ENCODE results near the gene SLC46A3. TPM values are rescaled to one million over a fixed set of nuclear protein-coding genes. Genes with fewer than 3 reads are reported as not detected.
A peak's percentile ranks its signal among the peaks of the same experiment; 100 is the strongest.

Gene SLC46A3
- total RNA-seq, 1 experiment from 2014 or later, result 2.3 TPM

- no peaks in the 10 kb centered on the region for H3K27me3 ChIP-seq (replicated peaks; ENCODE audit: insufficient read depth, low read depth, low read length, poor library complexity)
- no peak for DNase-seq (ENCODE audit: low spot score)
- peak overlapping the region; percentile 78 for H3K4me3 ChIP-seq (ENCODE audit: low read depth, low read length, poor library complexity, severe bottlenecking)
- no TSS peak for BruUV-seq (replicated peaks)
- TF ChIP-seq EZH2 (IDR thresholded peaks at IDR 0.05; ENCODE audit: borderline replicate concordance, low read depth, low read length, poor library complexity, severe bottlenecking), result no peak
- TF ChIP-seq CTCF (conservative IDR thresholded peaks at IDR 0.05; ENCODE audit: low read depth, low read length), result no peak
- CTCF ChIA-PET, result no interaction called here
- intact Hi-C loops (cut with micrococcal nuclease; ENCODE audit: unreplicated experiment), result no loop called here
- H3K36me3 ChIP-seq (ENCODE audit: insufficient read depth, low read length, poor library complexity, severe bottlenecking), result no peaks in the 10 kb centered on the region
- peaks cover 14% of the 10 kb centered on the region for H3K4me1 ChIP-seq (ENCODE audit: insufficient read depth, low read length, poor library complexity, severe bottlenecking)
- H3K27ac ChIP-seq (ENCODE audit: low read depth, low read length, poor library complexity, severe bottlenecking), result no peak overlapping the region
- POLR2A ChIA-PET (ENCODE audit: low non-redundant PET), result no interaction called here
- H3K9me3 ChIP-seq (ENCODE audit: low read depth, low read length, poor library complexity, severe bottlenecking), result no peaks in the 10 kb centered on the region
Observed at GRCh38 chr13:28718196-28718542, 601 bp downstream of the SLC46A3 start.

DNA sequence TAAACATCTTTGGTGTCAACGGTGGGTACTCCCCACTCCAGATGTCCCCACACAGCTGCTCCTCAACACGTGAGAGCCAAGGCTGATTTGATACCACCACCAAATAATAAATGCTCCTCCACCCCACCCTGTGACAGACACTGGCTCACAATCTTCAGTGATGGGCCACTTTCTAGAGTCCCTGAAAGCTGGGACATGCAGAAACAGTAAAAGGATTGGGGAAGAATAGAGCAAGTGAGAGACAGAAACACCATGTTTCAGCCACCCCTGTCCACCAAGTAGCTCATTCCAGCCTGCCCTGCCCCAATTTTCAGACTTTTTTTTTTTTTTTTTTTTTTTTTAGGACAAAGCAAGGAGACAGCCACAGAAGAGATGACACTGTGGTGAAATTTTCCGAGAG is 1.6 kb downstream of the SLC46A3 start:
- no TSS peak for BruUV-seq (replicated peaks)
- no peak for TF ChIP-seq CTCF (conservative IDR thresholded peaks at IDR 0.05; ENCODE audit: low read depth, low read length)
- TF ChIP-seq EZH2 (IDR thresholded peaks at IDR 0.05; ENCODE audit: borderline replicate concordance, low read depth, low read length, poor library complexity, severe bottlenecking), result no peak
- intact Hi-C loops (cut with micrococcal nuclease; ENCODE audit: unreplicated experiment), result no loop called here
- Histone ChIP-seq H3K36me3 (ENCODE audit: insufficient read depth, low read length, poor library complexity, severe bottlenecking) (no peaks in the 10 kb centered on the region), H3K27ac (ENCODE audit: low read depth, low read length, poor library complexity, severe bottlenecking) (no peak overlapping the region), H3K27me3 (replicated peaks; ENCODE audit: insufficient read depth, low read depth, low read length, poor library complexity) (no peaks in the 10 kb centered on the region), H3K4me3 (ENCODE audit: low read depth, low read length, poor library complexity, severe bottlenecking) (no peak overlapping the region), H3K4me1 (ENCODE audit: insufficient read depth, low read length, poor library complexity, severe bottlenecking) (peaks cover 14% of the 10 kb centered on the region), H3K9me3 (ENCODE audit: low read depth, low read length, poor library complexity, severe bottlenecking) (no peaks in the 10 kb centered on the region)
- ChIA-PET POLR2A (ENCODE audit: low non-redundant PET) (interaction anchor here (0.7 kb wide), 1 partner anchor 481 kb away, joined by 10 read pairs; no protein-coding TSS in a partner anchor), CTCF (no interaction called here)
- DNase-seq (ENCODE audit: low spot score), result no peak

DNA sequence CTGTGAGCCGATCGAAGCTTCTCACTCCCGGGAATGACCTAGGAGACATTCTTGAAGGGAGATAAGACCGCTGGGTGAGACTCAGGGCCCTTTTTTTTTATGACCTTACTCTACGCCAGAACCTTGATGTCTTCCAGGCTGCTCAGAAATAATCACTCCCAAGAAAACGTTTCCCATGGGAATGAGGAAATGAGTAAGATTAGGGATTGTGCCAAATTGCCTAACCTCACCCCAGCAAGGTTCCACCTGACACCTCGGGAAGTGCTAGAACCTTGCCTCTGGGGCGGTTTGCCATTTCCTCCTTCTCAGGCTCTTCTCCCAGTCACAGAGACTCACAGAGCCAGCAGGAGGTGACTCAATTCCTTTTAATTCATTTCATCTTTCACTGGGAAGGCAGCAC is 2.3 kb downstream of the SLC46A3 start:
- Histone ChIP-seq H3K9me3 (ENCODE audit: low read depth, low read length, poor library complexity, severe bottlenecking) (no peaks in the 10 kb centered on the region), H3K4me1 (ENCODE audit: insufficient read depth, low read length, poor library complexity, severe bottlenecking) (peaks cover 14% of the 10 kb centered on the region), H3K36me3 (ENCODE audit: insufficient read depth, low read length, poor library complexity, severe bottlenecking) (no peaks in the 10 kb centered on the region), H3K27ac (ENCODE audit: low read depth, low read length, poor library complexity, severe bottlenecking) (no peak overlapping the region), H3K27me3 (replicated peaks; ENCODE audit: insufficient read depth, low read depth, low read length, poor library complexity) (no peaks in the 10 kb centered on the region), H3K4me3 (ENCODE audit: low read depth, low read length, poor library complexity, severe bottlenecking) (no peak overlapping the region)
- CTCF ChIA-PET, result no interaction called here
- TF ChIP-seq CTCF (conservative IDR thresholded peaks at IDR 0.05; ENCODE audit: low read depth, low read length) (no peak), EZH2 (IDR thresholded peaks at IDR 0.05; ENCODE audit: borderline replicate concordance, low read depth, low read length, poor library complexity, severe bottlenecking) (no peak)
- intact Hi-C loops (cut with micrococcal nuclease; ENCODE audit: unreplicated experiment), result no loop called here
- POLR2A ChIA-PET (ENCODE audit: low non-redundant PET), result no interaction called here
- no TSS peak for BruUV-seq (replicated peaks)
- DNase-seq (ENCODE audit: low spot score), result no peak

Measured in A673 (cell line).